Peyer's patch (tissue), 4 donors: ENCODE results near the gene SRSF4.

Experiments
- POLR2A ChIP-seq, 2 donors: fragments of 450-650 bp; IDR thresholded peaks; one replicate each; pipeline ENCODE4 v1.5.1; 2017; ENCODE audit warnings: antibody characterized with exemption in 2 of 2, mild to moderate bottlenecking in 2 of 2, moderate library complexity in 2 of 2
- TF ChIP-seq, protein P1 (sequence below), 6 experiments: fragments of 450-650 bp in 4 of 6; fragments of 200-600 bp in 2 of 6; sonication (generic) in 1 of 6; IDR thresholded peaks; one replicate each; pipeline ENCODE4 v1.5.1; 2017 to 2019; ENCODE audit warnings: antibody characterized with exemption in 6 of 6, mild to moderate bottlenecking in 3 of 6, moderate library complexity in 1 of 6

DNA sequence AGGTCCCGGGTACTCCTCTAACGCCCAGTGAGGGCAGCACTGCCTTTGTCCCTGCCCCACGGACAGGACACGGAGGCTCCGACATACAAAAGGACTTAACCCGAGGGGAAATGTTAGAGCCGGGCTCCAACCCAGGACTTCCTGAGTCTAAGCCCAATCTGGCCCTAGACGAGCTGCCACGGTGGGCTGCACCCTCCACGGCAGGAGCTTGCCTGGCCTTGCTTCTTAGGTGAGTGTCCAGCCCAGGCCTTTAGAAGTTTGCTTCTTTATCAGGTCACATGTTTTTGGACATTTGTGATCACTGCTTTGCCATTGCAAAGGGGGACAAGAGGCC lies 47.0 kb downstream of the SRSF4 start:
- TF ChIP-seq, protein P1, sequence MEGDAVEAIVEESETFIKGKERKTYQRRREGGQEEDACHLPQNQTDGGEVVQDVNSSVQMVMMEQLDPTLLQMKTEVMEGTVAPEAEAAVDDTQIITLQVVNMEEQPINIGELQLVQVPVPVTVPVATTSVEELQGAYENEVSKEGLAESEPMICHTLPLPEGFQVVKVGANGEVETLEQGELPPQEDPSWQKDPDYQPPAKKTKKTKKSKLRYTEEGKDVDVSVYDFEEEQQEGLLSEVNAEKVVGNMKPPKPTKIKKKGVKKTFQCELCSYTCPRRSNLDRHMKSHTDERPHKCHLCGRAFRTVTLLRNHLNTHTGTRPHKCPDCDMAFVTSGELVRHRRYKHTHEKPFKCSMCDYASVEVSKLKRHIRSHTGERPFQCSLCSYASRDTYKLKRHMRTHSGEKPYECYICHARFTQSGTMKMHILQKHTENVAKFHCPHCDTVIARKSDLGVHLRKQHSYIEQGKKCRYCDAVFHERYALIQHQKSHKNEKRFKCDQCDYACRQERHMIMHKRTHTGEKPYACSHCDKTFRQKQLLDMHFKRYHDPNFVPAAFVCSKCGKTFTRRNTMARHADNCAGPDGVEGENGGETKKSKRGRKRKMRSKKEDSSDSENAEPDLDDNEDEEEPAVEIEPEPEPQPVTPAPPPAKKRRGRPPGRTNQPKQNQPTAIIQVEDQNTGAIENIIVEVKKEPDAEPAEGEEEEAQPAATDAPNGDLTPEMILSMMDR (IDR thresholded peaks at IDR 0.05) = no peak
- no peak for TF ChIP-seq POLR2A (IDR thresholded peaks at IDR 0.05)
